ENCODE measurements around the gene IL22RA1. TPM values are rescaled to one million over a fixed set of nuclear protein-coding genes. Genes with fewer than 3 reads are reported as not detected.
A peak's percentile ranks its signal among the peaks of the same experiment; 100 is the strongest.

The IL22RA1 gene
- total and polyA plus RNA-seq, 7 donors, result 0.16 to 18.5 (median 7.2) TPM; not detected in 2

GRCh38 chr1:24168245-24168644, 25.3 kb upstream of the IL22RA1 start:
- Histone ChIP-seq H3K27ac (no peak overlapping the region), H3K27me3 (peaks cover 0 to 5% (median 0%) of the 10 kb centered on the region in 3 donors), H3K4me1 (no peaks in the 10 kb centered on the region), H3K9me3 (no peaks in the 10 kb centered on the region), H3K4me3 (no peak overlapping the region), H3K36me3 (no peaks in the 10 kb centered on the region)
- intact Hi-C loops (cut with DNase I), result no loop called here
- 93 to 94% methylated on average over 7 of the region's 7 CpGs for WGBS, 2 donors
- no peak for TF ChIP-seq POLR2A (IDR thresholded peaks at IDR 0.05)
- TF ChIP-seq POLR2AphosphoS5 (IDR thresholded peaks at IDR 0.05), result no peak
- TF ChIP-seq CTCF (IDR thresholded peaks at IDR 0.05), result no peak
- TF ChIP-seq EP300 (IDR thresholded peaks at IDR 0.05), result no peak
- DNase-seq, result no peak

- Histone ChIP-seq H3K27ac (no peak overlapping the region), H3K27me3 (peaks cover 0 to 5% (median 0%) of the 10 kb centered on the region in 3 donors), H3K9me3 (no peaks in the 10 kb centered on the region), H3K4me3 (no peak overlapping the region), H3K36me3 (no peaks in the 10 kb centered on the region), H3K4me1 (no peaks in the 10 kb centered on the region)
- TF ChIP-seq POLR2A (IDR thresholded peaks at IDR 0.05), result no peak
- TF ChIP-seq CTCF (IDR thresholded peaks at IDR 0.05), result no peak
- no peak for TF ChIP-seq EP300 (IDR thresholded peaks at IDR 0.05)
- TF ChIP-seq POLR2AphosphoS5 (IDR thresholded peaks at IDR 0.05), result no peak
- intact Hi-C loops (cut with DNase I), result no loop called here
- peak; percentile 10 for DNase-seq
- 62 to 64% methylated on average over 4 of the region's 4 CpGs for WGBS, 2 donors
These were observed 24.1 kb upstream of the IL22RA1 start for GRCh38 chr1:24167008-24167407.

GRCh38 chr1:24165500-24165899, 22.6 kb upstream of the IL22RA1 start:
- Histone ChIP-seq H3K4me3 (no peak overlapping the region), H3K36me3 (no peaks in the 10 kb centered on the region), H3K9me3 (no peaks in the 10 kb centered on the region), H3K27ac (no peak overlapping the region), H3K4me1 (no peaks in the 10 kb centered on the region), H3K27me3 (peaks cover 0 to 5% (median 0%) of the 10 kb centered on the region in 3 donors)
- intact Hi-C loops (cut with DNase I), result no loop called here
- TF ChIP-seq CTCF (IDR thresholded peaks at IDR 0.05) (no peak), EP300 (IDR thresholded peaks at IDR 0.05) (no peak), POLR2AphosphoS5 (IDR thresholded peaks at IDR 0.05) (no peak), POLR2A (IDR thresholded peaks at IDR 0.05) (no peak)
- 97 to 99% methylated on average over 2 of the region's 2 CpGs for WGBS, 2 donors
- DNase-seq, result no peak

- intact Hi-C loops (cut with DNase I), result no loop called here
- Histone ChIP-seq H3K4me1 (no peaks in the 10 kb centered on the region), H3K27me3 (peaks cover 0 to 5% (median 0%) of the 10 kb centered on the region in 3 donors), H3K4me3 (no peak overlapping the region), H3K36me3 (no peaks in the 10 kb centered on the region), H3K27ac (no peak overlapping the region), H3K9me3 (no peaks in the 10 kb centered on the region)
- no peak for TF ChIP-seq EP300 (IDR thresholded peaks at IDR 0.05)
- no peak for TF ChIP-seq POLR2AphosphoS5 (IDR thresholded peaks at IDR 0.05)
- TF ChIP-seq POLR2A (IDR thresholded peaks at IDR 0.05), result no peak
- TF ChIP-seq CTCF (IDR thresholded peaks at IDR 0.05), result no peak
- no peak for DNase-seq
- 75 to 86% methylated on average over 3 of the region's 3 CpGs for WGBS, 2 donors
These were observed 21.1 kb upstream of the IL22RA1 start for GRCh38 chr1:24164004-24164403.

- Histone ChIP-seq H3K36me3 (no peaks in the 10 kb centered on the region), H3K27ac (no peak overlapping the region), H3K4me3 (no peak overlapping the region), H3K4me1 (no peaks in the 10 kb centered on the region), H3K27me3 (no peaks in the 10 kb centered on the region), H3K9me3 (no peaks in the 10 kb centered on the region)
- 63 to 89% methylated on average over 5 of the region's 5 CpGs for WGBS, 2 donors
- no peak for TF ChIP-seq POLR2AphosphoS5 (IDR thresholded peaks at IDR 0.05)
- no peak for TF ChIP-seq POLR2A (IDR thresholded peaks at IDR 0.05)
- TF ChIP-seq EP300 (IDR thresholded peaks at IDR 0.05), result no peak
- no peak for TF ChIP-seq CTCF (IDR thresholded peaks at IDR 0.05)
- intact Hi-C loops (cut with DNase I), result no loop called here
- no peak for DNase-seq
These were observed 19.3 kb upstream of the IL22RA1 start for GRCh38 chr1:24162201-24162600.
